MCF 10A (cell line): Measurements from ENCODE around the gene SLC2A14. TPM values are rescaled to one million over a fixed set of nuclear protein-coding genes. Genes with fewer than 3 reads are reported as not detected.

Experiments used
- BruUV-seq: library from RNA; stranded (reverse); fragments of 400-500 nt; replicated peaks from 2 replicates; lab custom pipeline; 2021; lab: Mats Ljungman, UMichigan
- CTCF ChIA-PET: fragments of 300-600 bp; sonication (Branson Sonifier 250); formaldehyde crosslinking; extraction: SDS; loops from one replicate; lab custom pipeline; 2021; ENCODE audit warnings: antibody characterized with exemption, inconsistent platforms; lab: Yijun Ruan, JAX
- POLR2A ChIA-PET: fragments of 300-600, 350-650 bp; sonication (Branson Sonifier 250); formaldehyde crosslinking; extraction: SDS; loops from one replicate; lab custom pipeline; 2020; ENCODE audit warnings: antibody characterized with exemption, inconsistent platforms; lab: Yijun Ruan, JAX
- DNase-seq: peaks from one replicate; pipeline ENCODE4 v3.0.0-alpha.2; 2018; ENCODE audit not compliant: unreplicated experiment
- H3K27ac Mint-ChIP-seq: one replicate; pipeline ENCODE4 v1.8.0; 2022; ENCODE audit warnings: mild to moderate bottlenecking, low read depth, mixed read lengths; ENCODE audit not compliant: unreplicated experiment
- H3K27me3 Mint-ChIP-seq: one replicate; pipeline ENCODE4 v1.8.0; 2022; ENCODE audit warnings: mixed read lengths; ENCODE audit not compliant: insufficient read depth, unreplicated experiment
- H3K36me3 Mint-ChIP-seq: one replicate; pipeline ENCODE4 v1.8.0; 2022; ENCODE audit warnings: mild to moderate bottlenecking, moderate library complexity, mixed read lengths; ENCODE audit not compliant: insufficient read depth, unreplicated experiment
- H3K4me1 Mint-ChIP-seq: one replicate; pipeline ENCODE4 v1.8.0; 2022; ENCODE audit warnings: mixed read lengths; ENCODE audit not compliant: insufficient read depth, unreplicated experiment
- H3K4me3 Mint-ChIP-seq: one replicate; pipeline ENCODE4 v1.8.0; 2022; ENCODE audit warnings: mild to moderate bottlenecking, moderate library complexity, mixed read lengths; ENCODE audit not compliant: unreplicated experiment
- H3K9me3 Mint-ChIP-seq: one replicate; pipeline ENCODE4 v1.8.0; 2022; ENCODE audit warnings: mixed read lengths; ENCODE audit not compliant: unreplicated experiment
- intact Hi-C: fragments of 100-400 bp; cut with micrococcal nuclease; formaldehyde crosslinking; loops from 2 replicates; pipeline ENCODE4 v1.14.1; 2022
- total RNA-seq: library from RNA; stranded (reverse); gene quantifications from 2 replicates; pipeline ENCODE4 v1.2.3, GENCODE V29; 2022
- TF ChIP-seq, protein P1 (sequence below): fragments of 200-600 bp; IDR thresholded peaks from one replicate; pipeline ENCODE4 v1.8.0; 2022; ENCODE audit warnings: antibody characterized with exemption, mild to moderate bottlenecking; ENCODE audit not compliant: unreplicated experiment

Gene SLC2A14
- total RNA-seq, 1 experiment from 2014 or later, result not detected

DNA sequence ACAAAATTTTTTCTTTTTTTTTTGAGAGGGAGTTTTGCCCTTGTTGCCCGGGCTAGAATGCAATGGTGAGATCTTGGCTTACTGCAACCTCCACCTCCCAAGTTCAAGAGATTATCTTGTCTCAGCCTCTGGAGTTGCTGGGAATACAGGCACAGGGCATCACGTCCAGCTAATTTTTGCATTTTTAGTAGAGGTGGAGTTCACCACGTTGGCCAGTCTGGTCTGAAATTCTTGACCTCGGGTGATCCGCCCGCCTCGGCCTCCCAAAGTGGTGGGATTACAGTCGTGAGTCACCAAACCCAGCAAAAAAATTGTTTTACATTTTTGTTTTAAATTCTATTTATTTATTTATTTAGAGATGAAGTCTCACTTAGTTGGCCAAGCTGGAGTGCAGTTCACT lies 4.7 kb upstream of the SLC2A14 start:
- TF ChIP-seq, protein P1, sequence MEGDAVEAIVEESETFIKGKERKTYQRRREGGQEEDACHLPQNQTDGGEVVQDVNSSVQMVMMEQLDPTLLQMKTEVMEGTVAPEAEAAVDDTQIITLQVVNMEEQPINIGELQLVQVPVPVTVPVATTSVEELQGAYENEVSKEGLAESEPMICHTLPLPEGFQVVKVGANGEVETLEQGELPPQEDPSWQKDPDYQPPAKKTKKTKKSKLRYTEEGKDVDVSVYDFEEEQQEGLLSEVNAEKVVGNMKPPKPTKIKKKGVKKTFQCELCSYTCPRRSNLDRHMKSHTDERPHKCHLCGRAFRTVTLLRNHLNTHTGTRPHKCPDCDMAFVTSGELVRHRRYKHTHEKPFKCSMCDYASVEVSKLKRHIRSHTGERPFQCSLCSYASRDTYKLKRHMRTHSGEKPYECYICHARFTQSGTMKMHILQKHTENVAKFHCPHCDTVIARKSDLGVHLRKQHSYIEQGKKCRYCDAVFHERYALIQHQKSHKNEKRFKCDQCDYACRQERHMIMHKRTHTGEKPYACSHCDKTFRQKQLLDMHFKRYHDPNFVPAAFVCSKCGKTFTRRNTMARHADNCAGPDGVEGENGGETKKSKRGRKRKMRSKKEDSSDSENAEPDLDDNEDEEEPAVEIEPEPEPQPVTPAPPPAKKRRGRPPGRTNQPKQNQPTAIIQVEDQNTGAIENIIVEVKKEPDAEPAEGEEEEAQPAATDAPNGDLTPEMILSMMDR, result no peak
- POLR2A ChIA-PET, result no interaction called here
- Mint-ChIP-seq H3K27me3 (no peaks in the 10 kb centered on the region), H3K36me3 (no peaks in the 10 kb centered on the region), H3K4me3 (no peak overlapping the region), H3K4me1 (no peaks in the 10 kb centered on the region), H3K27ac (no peak overlapping the region), H3K9me3 (no peaks in the 10 kb centered on the region)
- DNase-seq, result no peak
- BruUV-seq, result no TSS peak
- CTCF ChIA-PET, result interaction anchor here (0.5 to 1.9 kb wide), 6 partner anchors 15 to 118 kb away, joined by 3 to 6 read pairs (median 4); no protein-coding TSS in a partner anchor
- intact Hi-C loops, result no loop called here

DNA sequence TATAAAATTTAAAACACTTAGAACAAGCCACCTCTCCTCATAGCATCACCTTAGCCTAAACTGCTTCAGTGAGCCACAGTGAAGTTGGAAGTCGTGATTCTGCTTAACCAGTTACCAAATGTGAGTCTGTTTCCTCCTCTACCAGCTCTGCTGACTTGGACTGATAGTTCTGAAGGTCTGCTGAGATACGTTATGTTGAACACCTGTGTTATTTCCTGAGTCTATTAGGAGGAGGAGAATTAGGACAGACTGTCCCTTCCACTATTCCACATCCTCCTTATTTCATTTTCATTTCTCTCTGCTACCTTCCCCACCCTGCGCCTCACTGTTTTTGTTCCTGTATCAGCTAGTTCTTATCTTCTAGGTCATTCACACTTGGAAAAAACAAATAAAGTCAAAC lies 2.4 kb downstream of the SLC2A14 start:
- CTCF ChIA-PET, result interaction anchor here (1.2 to 1.9 kb wide), 4 partner anchors 11 to 63 kb away, joined by 3 to 5 read pairs (median 4); no protein-coding TSS in a partner anchor
- no peaks in the 10 kb centered on the region for H3K36me3 Mint-ChIP-seq
- intact Hi-C loops, result no loop called here

DNA sequence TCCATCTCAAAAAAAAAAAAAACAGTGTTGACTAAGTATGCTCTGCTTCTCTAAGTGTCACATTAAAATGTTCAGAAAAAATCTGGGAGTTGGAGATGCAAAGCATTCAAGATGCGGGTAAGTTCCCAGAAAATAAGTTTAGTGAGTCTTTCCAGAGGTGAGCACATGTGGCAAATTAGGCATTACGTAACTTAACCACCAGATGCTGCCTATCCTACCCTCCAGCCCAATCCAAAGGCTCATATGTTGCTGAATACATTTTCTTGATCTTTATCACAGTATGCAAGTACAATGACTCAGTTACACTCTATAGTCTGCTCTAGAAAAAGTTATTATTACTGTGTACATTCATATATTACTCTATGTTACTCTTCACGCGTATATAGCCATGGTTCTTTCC lies 3.6 kb downstream of the SLC2A14 start:
- Mint-ChIP-seq H3K9me3 (no peaks in the 10 kb centered on the region), H3K4me1 (peaks cover 5% of the 10 kb centered on the region), H3K27ac (no peak overlapping the region), H3K27me3 (no peaks in the 10 kb centered on the region), H3K4me3 (no peak overlapping the region), H3K36me3 (no peaks in the 10 kb centered on the region)
- POLR2A ChIA-PET, result no interaction called here
- TF ChIP-seq, protein P1, result no peak
- DNase-seq, result peak; percentile 48
- intact Hi-C loops, result no loop called here
- no TSS peak for BruUV-seq
- CTCF ChIA-PET, result interaction anchor here (0.7 to 1.9 kb wide), 4 partner anchors 9 to 152 kb away, joined by 3 to 5 read pairs (median 3); no protein-coding TSS in a partner anchor

More for the DNA sequence above, 2.4 kb downstream of the SLC2A14 start:
- Mint-ChIP-seq H3K4me1 (peaks cover 5% of the 10 kb centered on the region), H3K27ac (no peak overlapping the region), H3K27me3 (no peaks in the 10 kb centered on the region), H3K9me3 (no peaks in the 10 kb centered on the region), H3K4me3 (no peak overlapping the region)
- TF ChIP-seq, protein P1, result no peak
- no peak for DNase-seq
- no TSS peak for BruUV-seq
- POLR2A ChIA-PET, result no interaction called here

DNA sequence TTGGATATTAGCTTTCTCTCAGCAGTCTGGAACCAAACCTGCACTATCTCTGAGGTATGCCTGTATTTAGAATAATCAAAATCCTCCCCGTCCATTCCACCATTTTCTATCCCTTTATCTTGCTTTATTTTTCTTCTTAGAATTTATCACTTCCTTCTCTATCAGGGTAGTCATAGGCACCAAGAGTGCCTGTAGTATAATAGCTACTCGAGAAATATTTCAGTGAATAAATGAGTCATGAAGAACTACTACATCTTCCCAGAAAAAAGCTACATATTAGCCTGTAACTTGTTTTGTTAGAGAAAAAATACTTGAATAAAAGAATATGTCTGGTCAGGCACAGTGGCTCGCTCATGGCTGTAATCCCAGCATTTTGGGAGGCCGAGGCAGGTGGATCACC lies 4.3 kb downstream of the SLC2A14 start:
- TF ChIP-seq, protein P1, result no peak
- ChIA-PET CTCF (interaction anchor here (0.7 to 1.2 kb wide), 4 partner anchors 10 to 151 kb away, joined by 3 to 6 read pairs (median 3); no protein-coding TSS in a partner anchor), POLR2A (no interaction called here)
- no peaks in the 10 kb centered on the region for H3K36me3 Mint-ChIP-seq
- H3K4me3 Mint-ChIP-seq, result no peak overlapping the region
- intact Hi-C loops, result no loop called here
- no peaks in the 10 kb centered on the region for H3K27me3 Mint-ChIP-seq
- H3K4me1 Mint-ChIP-seq, result peaks cover 5% of the 10 kb centered on the region
- no peak overlapping the region for H3K27ac Mint-ChIP-seq
- no peak for DNase-seq
- no TSS peak for BruUV-seq
- no peaks in the 10 kb centered on the region for H3K9me3 Mint-ChIP-seq
